Measurements from ENCODE around the gene PRKAR2B.
A peak's percentile ranks its signal among the peaks of the same experiment; 100 is the strongest.

Gene PRKAR2B

DNA sequence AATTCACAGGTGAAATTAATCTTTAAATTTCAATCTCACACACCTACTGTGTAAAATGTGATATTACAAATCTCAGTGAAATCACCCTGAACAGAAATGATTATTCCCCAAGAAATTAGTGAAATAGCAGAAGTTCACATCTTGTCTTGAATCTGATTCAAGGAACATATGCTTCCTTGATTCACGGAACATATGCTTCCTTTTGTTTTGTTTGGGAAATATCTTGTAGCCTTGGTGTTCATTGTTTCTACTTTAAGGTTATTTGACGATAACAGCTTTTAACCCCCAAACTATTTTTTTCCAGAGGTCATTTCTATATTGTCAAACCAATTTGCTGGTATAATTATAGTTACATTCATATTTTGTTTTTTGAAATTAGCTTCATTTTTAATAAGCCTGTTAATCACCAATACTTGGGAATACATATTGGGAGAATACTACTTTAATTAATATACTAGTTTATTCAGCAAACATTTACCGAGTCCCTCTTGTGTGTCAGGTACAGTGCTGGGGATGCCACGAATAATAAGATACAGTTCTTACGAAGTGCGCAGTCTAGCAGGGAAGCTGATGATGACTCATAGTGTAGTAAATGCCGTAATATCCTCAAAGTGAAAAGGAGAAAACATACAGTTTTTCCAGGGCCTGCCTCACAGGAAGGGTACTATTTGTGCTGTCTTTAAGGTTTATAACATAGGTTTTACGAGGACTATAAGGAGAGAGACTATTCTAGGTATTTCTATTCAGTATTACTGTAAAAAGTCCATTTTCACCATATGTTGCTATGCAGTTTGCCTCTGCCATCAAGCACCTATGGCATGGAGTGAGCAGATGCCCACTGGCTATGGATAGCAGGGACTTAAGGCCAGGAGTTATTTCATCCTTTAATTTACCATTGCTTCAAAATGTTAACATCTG lies 32.5 kb downstream of the PRKAR2B start:
- H3K4me3 ChIP-seq (replicated peaks; ENCODE audit: low read depth, low read length): no peak overlapping the region
- TF ChIP-seq, protein P1, sequence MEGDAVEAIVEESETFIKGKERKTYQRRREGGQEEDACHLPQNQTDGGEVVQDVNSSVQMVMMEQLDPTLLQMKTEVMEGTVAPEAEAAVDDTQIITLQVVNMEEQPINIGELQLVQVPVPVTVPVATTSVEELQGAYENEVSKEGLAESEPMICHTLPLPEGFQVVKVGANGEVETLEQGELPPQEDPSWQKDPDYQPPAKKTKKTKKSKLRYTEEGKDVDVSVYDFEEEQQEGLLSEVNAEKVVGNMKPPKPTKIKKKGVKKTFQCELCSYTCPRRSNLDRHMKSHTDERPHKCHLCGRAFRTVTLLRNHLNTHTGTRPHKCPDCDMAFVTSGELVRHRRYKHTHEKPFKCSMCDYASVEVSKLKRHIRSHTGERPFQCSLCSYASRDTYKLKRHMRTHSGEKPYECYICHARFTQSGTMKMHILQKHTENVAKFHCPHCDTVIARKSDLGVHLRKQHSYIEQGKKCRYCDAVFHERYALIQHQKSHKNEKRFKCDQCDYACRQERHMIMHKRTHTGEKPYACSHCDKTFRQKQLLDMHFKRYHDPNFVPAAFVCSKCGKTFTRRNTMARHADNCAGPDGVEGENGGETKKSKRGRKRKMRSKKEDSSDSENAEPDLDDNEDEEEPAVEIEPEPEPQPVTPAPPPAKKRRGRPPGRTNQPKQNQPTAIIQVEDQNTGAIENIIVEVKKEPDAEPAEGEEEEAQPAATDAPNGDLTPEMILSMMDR (IDR thresholded peaks at IDR 0.05; ENCODE audit: low read depth, low read length, missing control alignments): no peak
- DNase-seq (ENCODE audit: extremely low read depth, low read depth): no peak

DNA sequence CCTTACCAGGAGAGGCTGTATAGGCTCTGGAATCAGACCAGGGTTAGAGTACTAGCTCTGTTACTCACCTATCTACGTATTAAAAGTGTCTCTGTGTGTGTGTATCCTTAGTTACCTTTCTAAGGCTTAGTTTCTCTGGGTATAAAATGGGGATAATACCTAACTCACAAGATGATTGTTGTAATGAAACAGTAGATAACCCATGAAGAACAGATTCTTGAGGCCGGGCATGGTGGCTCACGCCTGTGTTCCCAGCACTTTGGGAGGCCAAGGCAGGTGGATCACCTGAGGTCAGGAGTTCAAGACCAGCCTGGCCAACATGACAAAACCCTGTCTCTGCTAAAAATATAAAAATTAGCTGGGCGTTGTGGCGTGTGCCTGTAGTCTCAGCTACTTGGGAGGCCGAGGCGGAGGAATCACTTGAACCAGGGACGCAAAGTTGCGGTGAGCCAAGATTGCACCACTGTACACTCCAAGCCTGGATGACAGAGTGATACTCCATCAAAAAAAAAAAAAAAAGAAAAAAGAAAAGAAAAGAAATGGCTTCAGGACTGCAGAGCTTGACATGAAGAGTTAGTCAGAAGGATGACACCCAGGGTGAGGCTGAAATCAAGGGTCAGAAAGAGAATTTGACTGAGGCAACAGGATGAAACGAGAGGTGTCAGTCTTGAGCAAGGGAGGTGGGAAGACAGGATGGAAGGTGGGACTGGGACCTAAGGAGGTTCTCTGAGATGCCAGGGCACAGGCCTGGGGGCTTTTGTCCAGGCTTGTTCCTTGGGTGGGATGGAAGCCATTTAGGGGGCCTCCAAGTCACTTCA lies 33.4 kb downstream of the PRKAR2B start:
- H3K4me3 ChIP-seq (replicated peaks; ENCODE audit: low read depth, low read length): no peak overlapping the region
- TF ChIP-seq, protein P1 (IDR thresholded peaks at IDR 0.05; ENCODE audit: low read depth, low read length, missing control alignments): no peak
- DNase-seq (ENCODE audit: extremely low read depth, low read depth): no peak

DNA sequence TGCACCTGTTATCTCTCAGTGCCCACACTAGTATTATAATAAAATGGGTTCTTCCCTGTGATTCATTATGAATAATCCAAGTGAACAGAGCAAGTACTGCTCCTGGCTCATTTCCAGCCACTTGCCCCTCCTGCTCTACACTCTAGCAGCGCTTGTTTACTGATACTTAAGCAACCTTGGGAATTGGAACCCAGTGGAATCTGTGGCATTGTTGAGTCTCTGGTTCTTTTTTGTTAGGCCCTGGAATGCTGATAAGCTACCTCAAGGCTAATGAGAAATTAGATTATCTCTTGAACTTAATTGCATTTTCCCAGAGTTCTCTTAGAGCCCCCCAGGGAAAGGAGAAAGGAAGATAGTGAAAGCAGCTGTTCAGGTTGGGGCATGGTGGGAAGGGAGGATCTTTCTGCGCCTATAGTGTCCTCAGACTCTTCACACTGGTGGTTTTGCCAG lies 34.0 kb downstream of the PRKAR2B start:
- TF ChIP-seq, protein P1 (IDR thresholded peaks at IDR 0.05; ENCODE audit: low read depth, low read length, missing control alignments): no peak
- DNase-seq (ENCODE audit: extremely low read depth, low read depth): peak; percentile 15
- no peak overlapping the region for H3K4me3 ChIP-seq (replicated peaks; ENCODE audit: low read depth, low read length)

DNA sequence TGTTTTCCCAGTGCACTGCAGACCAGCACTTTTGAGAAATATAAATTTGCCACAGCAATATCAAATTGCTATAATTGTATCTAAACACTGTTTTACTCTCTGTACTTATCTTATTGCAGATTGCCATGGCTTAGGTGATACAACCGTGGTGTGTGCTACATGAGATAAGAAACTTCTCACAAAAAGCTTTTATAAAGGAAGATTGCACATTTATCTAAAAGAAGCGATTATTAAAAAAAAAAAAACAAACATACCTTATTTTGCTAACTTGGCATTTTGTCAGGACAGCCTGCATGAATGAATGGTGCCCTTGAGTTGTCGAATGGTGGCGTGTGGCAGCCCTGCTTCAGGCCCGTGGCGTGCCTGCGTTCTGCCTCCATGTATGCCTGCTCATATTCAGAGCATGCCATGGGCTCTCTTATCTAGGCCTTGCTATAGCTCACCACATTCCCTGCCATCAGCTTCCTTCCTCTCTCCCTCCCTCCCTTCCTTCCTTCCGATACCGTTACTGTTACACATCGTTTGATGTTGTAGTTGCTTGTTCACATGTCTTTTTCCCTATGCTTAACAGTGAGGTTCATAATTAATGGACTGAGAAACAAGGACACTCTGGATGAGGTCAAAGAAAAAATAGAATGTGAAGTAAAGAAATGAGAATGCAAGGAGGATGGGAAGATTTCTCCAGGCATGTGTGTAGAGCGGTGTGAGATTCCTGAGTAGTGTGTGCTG lies 34.9 kb downstream of the PRKAR2B start:
- no peak overlapping the region for H3K4me3 ChIP-seq (replicated peaks; ENCODE audit: low read depth, low read length)
- TF ChIP-seq, protein P1 (IDR thresholded peaks at IDR 0.05; ENCODE audit: low read depth, low read length, missing control alignments): no peak
- no peak for DNase-seq (ENCODE audit: extremely low read depth, low read depth)

DNA sequence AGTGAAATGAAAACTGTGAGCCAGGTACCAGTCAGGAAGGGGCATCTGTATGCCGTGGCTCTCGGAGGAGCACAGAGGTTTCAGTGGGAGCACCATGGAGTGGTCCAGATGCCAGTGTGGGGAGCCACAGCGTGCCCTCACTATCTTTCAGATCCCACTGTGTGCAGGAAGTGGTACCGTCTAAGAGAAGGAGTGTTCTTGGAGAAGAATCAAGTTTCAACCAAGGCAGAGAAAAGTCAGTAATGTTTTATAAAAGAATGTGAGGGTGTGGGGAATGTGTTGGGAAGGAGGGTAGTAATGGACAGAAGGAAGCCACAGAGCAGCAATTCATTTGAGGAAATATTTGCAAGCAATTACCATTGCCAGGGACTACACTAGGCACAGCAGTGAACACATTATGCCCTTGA lies 35.6 kb downstream of the PRKAR2B start:
- TF ChIP-seq, protein P1 (IDR thresholded peaks at IDR 0.05; ENCODE audit: low read depth, low read length, missing control alignments): no peak
- no peak for DNase-seq (ENCODE audit: extremely low read depth, low read depth)
- H3K4me3 ChIP-seq (replicated peaks; ENCODE audit: low read depth, low read length): no peak overlapping the region

DNA sequence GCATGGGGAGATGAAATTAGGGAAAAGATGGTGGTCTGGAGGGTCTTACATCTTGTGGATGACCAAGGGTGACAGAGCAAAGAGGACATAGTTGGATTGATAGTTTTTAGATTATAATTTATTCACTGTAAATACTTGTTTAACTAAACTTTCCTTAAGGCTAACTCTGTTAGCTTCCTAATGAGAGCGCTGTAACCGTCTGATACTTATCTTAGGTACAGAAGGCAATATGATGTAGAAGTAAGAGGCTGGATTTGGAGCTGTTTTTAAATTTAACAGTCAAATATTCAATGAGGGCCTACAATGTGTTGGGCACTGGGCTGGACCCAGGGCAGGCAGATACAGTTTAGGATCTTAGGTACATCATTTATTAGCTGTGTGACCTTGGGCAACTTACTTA lies 36.0 kb downstream of the PRKAR2B start:
- no peak overlapping the region for H3K4me3 ChIP-seq (replicated peaks; ENCODE audit: low read depth, low read length)
- TF ChIP-seq, protein P1 (IDR thresholded peaks at IDR 0.05; ENCODE audit: low read depth, low read length, missing control alignments): no peak
- DNase-seq (ENCODE audit: extremely low read depth, low read depth): no peak
